Kidney epithelial cell (primary cell): ENCODE data around the gene DNAH7. TPM values are rescaled to one million over a fixed set of nuclear protein-coding genes. Genes with fewer than 3 reads are reported as not detected.

ENCODE experiments used
- DNase-seq: peaks from one replicate; pipeline ENCODE4 v3.0.0-alpha.2; 2010; ENCODE audit warnings: low read depth
- H3K27me3 ChIP-seq: 2 replicates; pipeline ENCODE4 v1.6.0; 2011; ENCODE audit warnings: low read length; ENCODE audit not compliant: control insufficient read depth, insufficient read depth
- H3K36me3 ChIP-seq: 2 replicates; pipeline ENCODE4 v1.5.1; 2011; ENCODE audit warnings: low read length; ENCODE audit not compliant: control insufficient read depth, insufficient read depth
- H3K4me3 ChIP-seq: 2 replicates; pipeline ENCODE4 v1.5.1; 2011; ENCODE audit warnings: low read depth, mild to moderate bottlenecking, control low read depth, low read length
- total RNA-seq: library from RNA; depleted of rRNA; stranded (reverse); fragments of >200 nt; gene quantifications from 2 replicates; pipeline ENCODE4 v1.2.3, GENCODE V29; 2015
- TF ChIP-seq, protein P1 (sequence below): IDR thresholded peaks from 2 replicates; pipeline ENCODE4 v1.5.1; 2011; ENCODE audit warnings: mild to moderate bottlenecking, moderate library complexity, low read length, control low read depth, inconsistent platforms; ENCODE audit not compliant: insufficient read depth, poor library complexity, severe bottlenecking

Gene DNAH7
- total RNA-seq, 1 donor from 2014 or later, result 2.1 TPM

DNA sequence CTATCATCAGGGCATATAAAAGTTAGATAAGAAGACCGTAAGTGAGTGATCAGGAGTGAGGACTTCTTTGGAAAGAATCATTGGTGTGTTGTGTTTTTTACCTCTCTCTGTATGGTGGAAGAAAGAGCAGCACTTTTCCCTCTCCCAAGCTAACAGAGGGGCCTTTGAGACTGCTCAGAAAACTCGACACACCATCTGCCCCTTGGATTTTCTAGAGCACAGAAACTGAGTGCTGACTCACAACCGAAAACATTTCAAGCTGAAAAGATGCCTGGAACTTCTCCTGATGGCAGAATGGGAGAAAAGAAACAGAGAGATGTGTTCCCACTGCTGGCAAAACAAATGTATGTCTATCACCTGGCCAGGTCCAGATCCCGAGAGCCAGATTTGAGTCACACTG, 156.6 kb downstream of the DNAH7 start:
- DNase-seq, result no peak
- TF ChIP-seq, protein P1, sequence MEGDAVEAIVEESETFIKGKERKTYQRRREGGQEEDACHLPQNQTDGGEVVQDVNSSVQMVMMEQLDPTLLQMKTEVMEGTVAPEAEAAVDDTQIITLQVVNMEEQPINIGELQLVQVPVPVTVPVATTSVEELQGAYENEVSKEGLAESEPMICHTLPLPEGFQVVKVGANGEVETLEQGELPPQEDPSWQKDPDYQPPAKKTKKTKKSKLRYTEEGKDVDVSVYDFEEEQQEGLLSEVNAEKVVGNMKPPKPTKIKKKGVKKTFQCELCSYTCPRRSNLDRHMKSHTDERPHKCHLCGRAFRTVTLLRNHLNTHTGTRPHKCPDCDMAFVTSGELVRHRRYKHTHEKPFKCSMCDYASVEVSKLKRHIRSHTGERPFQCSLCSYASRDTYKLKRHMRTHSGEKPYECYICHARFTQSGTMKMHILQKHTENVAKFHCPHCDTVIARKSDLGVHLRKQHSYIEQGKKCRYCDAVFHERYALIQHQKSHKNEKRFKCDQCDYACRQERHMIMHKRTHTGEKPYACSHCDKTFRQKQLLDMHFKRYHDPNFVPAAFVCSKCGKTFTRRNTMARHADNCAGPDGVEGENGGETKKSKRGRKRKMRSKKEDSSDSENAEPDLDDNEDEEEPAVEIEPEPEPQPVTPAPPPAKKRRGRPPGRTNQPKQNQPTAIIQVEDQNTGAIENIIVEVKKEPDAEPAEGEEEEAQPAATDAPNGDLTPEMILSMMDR, result no peak
- no peaks in the 10 kb centered on the region for H3K27me3 ChIP-seq
- no peaks in the 10 kb centered on the region for H3K36me3 ChIP-seq
- no peak overlapping the region for H3K4me3 ChIP-seq

GRCh38 chr2:195910570-195910969, 158.1 kb downstream of the DNAH7 start:
- no peak for DNase-seq
- Histone ChIP-seq H3K36me3 (no peaks in the 10 kb centered on the region), H3K4me3 (no peak overlapping the region), H3K27me3 (no peaks in the 10 kb centered on the region)
- TF ChIP-seq, protein P1, result no peak

GRCh38 chr2:195909926-195910325, 158.7 kb downstream of the DNAH7 start:
- Histone ChIP-seq H3K36me3 (no peaks in the 10 kb centered on the region), H3K27me3 (no peaks in the 10 kb centered on the region), H3K4me3 (no peak overlapping the region)
- no peak for DNase-seq
- TF ChIP-seq, protein P1, result no peak

DNA sequence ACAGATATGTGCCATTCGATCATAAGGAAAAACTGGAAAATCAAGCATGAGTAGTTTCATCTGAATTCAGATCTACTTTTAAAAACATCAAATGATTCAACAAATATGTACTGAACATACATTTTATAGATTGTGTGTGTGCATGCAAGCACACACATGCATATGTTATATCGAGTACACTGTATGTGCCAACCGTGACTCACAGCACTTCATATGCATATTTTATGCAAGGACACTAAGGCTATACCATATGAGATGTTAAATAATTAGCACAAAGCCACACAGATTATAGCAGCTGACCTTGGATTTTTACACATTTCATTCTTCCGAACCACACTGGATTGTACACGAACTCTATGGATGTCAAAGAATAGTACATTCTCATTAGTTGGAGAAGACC, 161.2 kb downstream of the DNAH7 start:
- Histone ChIP-seq H3K36me3 (no peaks in the 10 kb centered on the region), H3K27me3 (no peaks in the 10 kb centered on the region), H3K4me3 (no peak overlapping the region)
- TF ChIP-seq, protein P1, result no peak
- DNase-seq, result no peak

GRCh38 chr2:195903956-195904355, 164.7 kb downstream of the DNAH7 start:
- no peak for DNase-seq
- no peaks in the 10 kb centered on the region for H3K36me3 ChIP-seq
- H3K27me3 ChIP-seq, result no peaks in the 10 kb centered on the region
- TF ChIP-seq, protein P1, result no peak
- H3K4me3 ChIP-seq, result no peak overlapping the region

GRCh38 chr2:195902857-195903256, 165.8 kb downstream of the DNAH7 start:
- Histone ChIP-seq H3K4me3 (no peak overlapping the region), H3K27me3 (no peaks in the 10 kb centered on the region), H3K36me3 (no peaks in the 10 kb centered on the region)
- no peak for DNase-seq
- TF ChIP-seq, protein P1, result no peak
